Neutrophil (primary cell): ENCODE results near the gene BRMS1L.

Experiments used
- H3K27ac ChIP-seq: fragments of 200-600 bp; sonication (generic); 2 replicates; pipeline ENCODE4 v1.5.1; 2016; ENCODE audit warnings: mild to moderate bottlenecking, moderate library complexity
- H3K27me3 ChIP-seq: fragments of 200-600 bp; sonication (generic); 2 replicates; pipeline ENCODE4 v1.6.0; 2016; ENCODE audit warnings: mild to moderate bottlenecking
- H3K36me3 ChIP-seq: fragments of 200-600 bp; sonication (generic); 2 replicates; pipeline ENCODE4 v1.5.1; 2017
- H3K4me1 ChIP-seq, 2 experiments: fragments of 200-600 bp in 1 of 2; sonication (generic) in 1 of 2; 1 replicate in 1 of 2; 2 replicates in 1 of 2; pipeline versions ENCODE4 v1.5.1 to v1.6.1; 2013 to 2016; ENCODE audit warnings: low read depth in 1 of 2, low read length in 1 of 2, mild to moderate bottlenecking in 1 of 2, moderate library complexity in 1 of 2; ENCODE audit not compliant: control insufficient read depth in 1 of 2, insufficient read depth in 1 of 2
- H3K4me3 ChIP-seq, 2 experiments: fragments of 200-600 bp in 1 of 2; sonication (generic) in 1 of 2; 1 replicate in 1 of 2; 2 replicates in 1 of 2; pipeline ENCODE4 v1.5.1; 2013 to 2016; ENCODE audit warnings: low read depth in 1 of 2, low read length in 1 of 2, mild to moderate bottlenecking in 1 of 2, moderate library complexity in 1 of 2
- H3K9me3 ChIP-seq: fragments of 200-600 bp; sonication (generic); 2 replicates; pipeline ENCODE4 v1.5.1; 2016
- CTCF ChIP-seq: fragments of 200-600 bp; sonication (generic); IDR thresholded peaks from 2 replicates; pipeline ENCODE4 v1.5.1; 2016; ENCODE audit warnings: antibody characterized with exemption

The BRMS1L gene

DNA sequence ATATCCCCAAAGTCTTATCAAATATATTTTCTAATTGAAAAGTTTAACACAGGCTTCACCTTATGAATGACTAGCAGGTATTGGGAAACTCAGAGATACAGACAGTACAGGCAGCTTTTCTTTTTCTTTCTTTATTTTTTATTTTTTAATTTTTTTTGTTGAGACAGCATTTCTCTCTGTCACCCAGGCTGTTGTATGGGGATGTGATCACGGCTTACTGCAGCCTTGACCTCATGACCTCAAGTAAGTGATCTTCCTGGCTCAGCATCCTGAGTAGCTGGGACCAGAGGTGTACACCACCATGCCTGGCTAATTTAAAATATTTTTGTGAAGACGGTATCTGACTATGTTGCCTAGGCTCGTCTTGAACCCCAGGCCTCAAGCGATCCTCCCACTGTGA, 85.0 kb downstream of the BRMS1L start:
- Histone ChIP-seq H3K36me3 (no peaks in the 10 kb centered on the region), H3K27me3 (peaks cover 4% of the 10 kb centered on the region), H3K9me3 (no peaks in the 10 kb centered on the region), H3K4me3 (no peak overlapping the region), H3K27ac (no peak overlapping the region), H3K4me1 (no peaks in the 10 kb centered on the region)
- no peak for TF ChIP-seq CTCF

GRCh38 chr14:35915185-35915584, 89.0 kb downstream of the BRMS1L start:
- Histone ChIP-seq H3K4me3 (no peak overlapping the region), H3K27me3 (peaks cover 4% of the 10 kb centered on the region), H3K27ac (no peak overlapping the region), H3K9me3 (no peaks in the 10 kb centered on the region), H3K36me3 (no peaks in the 10 kb centered on the region), H3K4me1 (no peaks in the 10 kb centered on the region)
- TF ChIP-seq CTCF: no peak

DNA sequence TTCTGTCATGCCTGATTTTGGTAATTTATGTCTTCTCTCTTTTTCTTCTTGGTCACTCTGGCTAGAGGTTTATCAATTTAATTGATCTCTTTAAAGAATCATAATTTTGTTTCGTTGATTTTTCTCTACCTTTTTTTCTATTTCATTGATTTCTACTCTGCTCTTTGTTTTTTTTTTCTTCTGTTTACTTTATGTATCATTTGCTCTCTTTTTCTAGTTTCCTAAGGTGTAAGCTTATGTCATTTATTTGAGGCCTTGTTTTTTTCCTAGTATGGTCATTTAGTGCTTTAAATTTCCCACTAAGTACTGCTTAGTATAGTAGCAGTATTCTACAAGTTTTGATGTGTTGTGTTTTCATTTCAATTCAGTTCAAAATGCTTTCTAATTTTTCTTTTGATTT, 89.6 kb downstream of the BRMS1L start:
- H3K27me3 ChIP-seq: peaks cover 4% of the 10 kb centered on the region
- no peak overlapping the region for H3K27ac ChIP-seq
- no peaks in the 10 kb centered on the region for H3K4me1 ChIP-seq
- no peaks in the 10 kb centered on the region for H3K9me3 ChIP-seq
- no peak overlapping the region for H3K4me3 ChIP-seq
- no peaks in the 10 kb centered on the region for H3K36me3 ChIP-seq
- TF ChIP-seq CTCF: no peak
